Mononuclear cell (primary cell): ENCODE data around the gene TNNI3. TPM values are rescaled to one million over a fixed set of nuclear protein-coding genes. Genes with fewer than 3 reads are reported as not detected.
"Not testable (repeated sequence)": the region's sequence is repeated elsewhere in the genome, so short reads cannot be mapped to it uniquely, and the experiment has no call there.

Experiments
- H3K27me3 ChIP-seq: 2 replicates; pipeline ENCODE4 v1.6.0; 2011; ENCODE audit warnings: low read length, control low read depth; ENCODE audit not compliant: insufficient read depth
- H3K4me1 ChIP-seq: 2 replicates; pipeline ENCODE4 v1.5.1; 2011; ENCODE audit warnings: mild to moderate bottlenecking, low read length, control low read depth; ENCODE audit not compliant: insufficient read depth
- H3K4me3 ChIP-seq: 2 replicates; pipeline ENCODE4 v1.5.1; 2011; ENCODE audit warnings: mild to moderate bottlenecking, low read length, moderate library complexity
- H3K9me3 ChIP-seq: 2 replicates; pipeline ENCODE4 v1.5.1; 2011; ENCODE audit warnings: low read depth, mild to moderate bottlenecking, control low read depth, low read length
- total RNA-seq: library from RNA; depleted of rRNA; stranded (reverse); fragments of >200 nt; gene quantifications from one replicate; pipeline ENCODE4 v1.2.3, GENCODE V29; 2012

Gene TNNI3
- total RNA-seq, 1 donor, result not detected

DNA sequence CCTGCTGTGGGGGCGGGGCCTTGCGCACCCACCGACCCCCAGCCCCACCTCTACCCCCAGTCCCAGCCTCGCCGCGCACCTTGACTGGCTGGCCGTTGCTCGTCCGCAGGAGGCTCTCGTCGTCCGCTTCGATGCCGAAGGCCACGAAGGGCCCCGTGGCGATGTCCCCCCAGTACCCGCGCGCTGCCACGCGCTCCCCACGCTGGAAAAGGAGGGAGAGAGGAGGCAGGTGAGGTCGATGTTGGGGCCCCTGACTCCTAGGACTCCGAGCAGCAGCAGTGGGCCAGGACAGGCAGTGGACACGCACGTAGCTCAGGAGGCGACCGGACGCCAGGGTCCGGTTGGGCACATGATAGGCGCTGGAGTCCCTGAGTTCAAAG lies 3.4 kb upstream of the TNNI3 start:
- H3K4me3 ChIP-seq, result no peak overlapping the region
- no peaks in the 10 kb centered on the region for H3K9me3 ChIP-seq
- H3K27me3 ChIP-seq, result peaks cover 22% of the 10 kb centered on the region

DNA sequence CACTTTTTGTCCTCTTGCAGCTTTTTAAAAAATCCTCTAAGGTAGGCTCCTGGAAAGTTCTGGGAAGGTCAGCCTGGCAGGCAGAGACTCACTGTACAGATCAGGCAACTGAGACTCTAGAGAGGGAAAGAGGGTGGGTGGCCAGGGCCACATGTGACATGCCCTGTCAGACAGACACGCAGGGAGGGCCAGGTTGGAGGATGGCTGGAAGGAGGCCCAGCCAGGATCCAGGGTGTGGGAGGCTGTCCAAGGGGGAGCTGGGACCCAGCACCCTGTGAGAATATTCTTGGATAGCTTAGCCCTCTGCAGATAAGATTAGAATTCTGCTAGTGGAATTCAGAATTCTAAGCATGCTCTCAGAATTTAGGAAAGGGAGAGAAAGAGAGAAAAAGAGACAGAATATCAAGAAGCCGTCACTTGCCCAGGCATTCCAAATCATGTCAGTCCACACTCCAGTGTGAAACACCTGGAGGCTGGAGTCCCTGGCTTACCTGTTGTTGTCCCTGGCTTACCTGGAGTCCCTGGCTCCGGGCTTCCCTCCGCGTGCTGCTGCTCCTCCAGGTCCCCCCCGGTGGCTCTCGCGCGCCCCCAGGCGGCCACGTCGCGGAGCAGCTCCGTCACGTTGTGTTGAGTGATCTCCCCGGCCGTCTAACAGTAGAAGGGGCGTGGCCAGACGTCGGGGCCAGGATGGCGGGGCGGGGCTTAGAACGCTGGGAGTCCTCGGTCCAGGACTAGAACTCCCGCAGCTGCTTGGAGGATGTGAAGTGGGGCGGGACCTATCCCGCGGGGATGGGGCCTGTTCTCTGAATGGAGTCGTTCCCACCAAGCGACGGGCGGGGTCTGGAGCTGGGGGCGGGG lies 2.8 kb upstream of the TNNI3 start:
- H3K27me3 ChIP-seq, result peaks cover 18% of the 10 kb centered on the region
- no peaks in the 10 kb centered on the region for H3K9me3 ChIP-seq
- no peak overlapping the region for H3K4me3 ChIP-seq
- H3K4me1 ChIP-seq, result peaks cover 3% of the 10 kb centered on the region

More for the DNA sequence above, 3.4 kb upstream of the TNNI3 start:
- peaks cover 5% of the 10 kb centered on the region for H3K4me1 ChIP-seq

DNA sequence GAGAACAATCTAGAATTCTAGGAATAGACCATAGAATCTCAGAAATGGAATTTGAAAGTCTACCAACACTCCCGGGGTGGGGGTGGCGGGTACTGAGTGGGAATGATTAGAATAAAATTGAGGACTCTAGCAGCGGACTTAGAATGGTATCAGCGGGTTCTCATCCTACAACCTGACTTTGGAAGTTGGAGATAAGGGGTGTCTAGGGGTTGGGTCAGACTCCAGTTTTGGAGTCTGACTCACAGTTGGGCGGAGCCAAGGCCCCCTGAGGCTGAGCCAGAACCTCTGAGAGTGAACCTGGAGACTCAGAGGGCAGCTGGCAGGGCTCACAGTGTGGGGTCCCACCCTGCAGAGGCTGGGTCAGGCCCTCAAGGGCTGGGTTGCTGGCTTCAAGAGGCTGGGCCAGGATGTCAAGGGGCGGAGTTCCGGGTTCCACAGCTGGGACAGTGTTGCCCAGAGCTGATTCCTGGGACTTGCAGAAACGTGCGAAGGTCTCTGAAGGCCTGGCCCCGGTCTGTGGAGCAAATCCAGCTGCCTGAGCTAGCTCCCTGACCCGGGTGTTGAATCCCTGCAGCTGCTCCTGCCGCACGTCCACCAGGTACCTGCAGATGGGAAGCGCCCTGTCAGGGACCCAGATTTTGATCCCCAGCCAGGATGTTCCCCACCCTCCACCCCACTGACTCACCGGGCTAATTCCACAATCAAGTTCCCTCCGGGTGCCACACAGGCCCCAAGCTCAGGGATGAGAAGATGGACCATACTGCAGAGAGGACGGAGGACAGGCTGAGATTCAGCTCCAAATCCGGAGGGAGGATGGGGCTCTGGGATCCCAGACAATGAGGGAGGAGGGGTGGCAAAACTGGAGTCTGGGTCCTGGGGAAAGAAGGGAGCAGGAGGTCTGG lies 1.6 kb upstream of the TNNI3 start:
- Histone ChIP-seq H3K4me1 (peaks cover 3% of the 10 kb centered on the region), H3K27me3 (peaks cover 18% of the 10 kb centered on the region)

DNA sequence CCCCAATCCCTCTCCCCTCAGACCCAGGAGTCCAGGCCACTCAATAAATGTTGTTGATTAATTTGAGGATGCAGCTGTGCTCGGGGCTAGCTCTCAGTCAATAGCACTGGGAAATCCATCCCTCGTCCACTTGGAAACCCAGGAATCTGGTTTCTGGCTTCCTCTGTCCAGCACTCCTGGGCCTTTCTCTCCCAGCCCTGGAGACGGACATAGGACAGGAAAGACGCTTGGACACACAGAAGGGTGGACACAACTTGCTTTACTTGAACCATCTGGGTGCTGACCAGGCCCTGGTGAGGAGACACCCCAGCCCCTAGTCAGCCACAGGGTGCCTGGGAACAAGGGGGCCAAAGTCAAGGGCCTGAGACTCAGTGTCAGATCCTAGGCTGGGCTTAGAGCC lies 891 bp upstream of the TNNI3 start:
- H3K9me3 ChIP-seq, result no peaks in the 10 kb centered on the region
- no peak overlapping the region for H3K4me3 ChIP-seq
- H3K4me1 ChIP-seq, result peaks cover 3% of the 10 kb centered on the region
- H3K27me3 ChIP-seq, result peaks cover 18% of the 10 kb centered on the region

More for the DNA sequence above, 1.6 kb upstream of the TNNI3 start:
- Histone ChIP-seq H3K9me3 (no peaks in the 10 kb centered on the region), H3K4me3 (no peak overlapping the region)

DNA sequence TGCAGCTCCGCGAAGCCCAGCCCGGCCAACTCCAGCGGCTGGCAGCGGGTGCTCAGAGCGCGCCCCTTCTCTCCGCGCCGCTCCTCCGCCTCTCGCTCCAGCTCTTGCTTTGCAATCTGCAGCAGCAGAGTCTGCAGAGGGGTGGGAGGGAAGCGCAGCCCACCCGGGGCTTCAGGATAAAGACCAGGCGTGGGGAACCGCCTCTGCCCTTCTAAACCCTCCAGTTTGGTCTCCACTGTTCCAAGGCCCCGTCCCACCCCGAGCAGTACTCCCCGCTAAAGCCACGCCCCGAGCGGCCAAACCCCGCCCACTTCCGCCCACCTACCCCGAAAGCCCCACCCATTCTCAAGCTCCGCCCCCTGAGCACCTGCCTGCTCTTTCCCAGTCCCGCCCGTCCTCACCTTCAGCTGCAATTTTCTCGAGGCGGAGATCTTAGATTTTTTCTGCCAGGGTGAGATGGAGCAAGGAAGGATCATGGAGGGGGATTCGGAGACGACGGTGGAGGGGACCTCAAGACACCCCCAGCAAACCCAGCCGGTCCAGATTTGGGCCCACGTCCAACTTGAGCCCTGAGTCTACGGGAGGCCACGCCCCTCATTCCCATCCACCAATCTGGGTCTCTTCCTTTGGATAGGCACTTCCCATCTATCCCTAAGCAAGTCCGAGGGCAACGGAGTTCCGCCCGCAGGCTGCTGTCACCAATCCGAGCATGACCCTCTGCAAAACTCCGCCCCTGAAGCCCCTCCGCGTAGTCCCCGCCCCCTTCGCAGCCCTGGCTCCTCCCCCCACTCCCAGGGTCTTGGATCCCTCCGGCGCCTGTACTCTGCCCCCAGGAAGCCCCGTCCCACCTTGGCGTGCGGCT lies 1.1 kb downstream of the TNNI3 start:
- H3K4me3 ChIP-seq, result no peak overlapping the region
- H3K27me3 ChIP-seq, result peaks cover 7% of the 10 kb centered on the region
- peaks cover 3% of the 10 kb centered on the region for H3K4me1 ChIP-seq
- no peaks in the 10 kb centered on the region for H3K9me3 ChIP-seq

DNA sequence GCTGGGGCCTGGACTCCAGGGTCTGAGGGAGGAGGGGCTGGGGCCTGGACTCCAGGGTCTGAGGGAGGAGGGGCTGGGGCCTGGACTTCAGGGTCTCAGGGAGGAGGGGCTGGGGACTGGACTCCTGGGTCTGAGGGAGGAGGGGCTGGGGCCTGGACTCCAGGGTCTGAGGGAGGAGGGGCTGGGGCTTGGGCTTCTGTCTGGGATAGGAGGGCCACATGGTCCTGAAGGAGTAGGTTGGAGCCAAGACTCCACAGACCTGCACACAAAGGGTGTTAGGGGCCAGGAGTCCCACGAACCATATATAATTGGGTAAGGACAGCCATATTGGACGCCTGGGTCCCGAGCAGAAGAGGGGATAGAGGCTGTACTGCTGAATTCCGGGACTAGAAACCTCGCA lies 1.7 kb downstream of the TNNI3 start:
- not testable (repeated sequence) for H3K4me1 ChIP-seq, H3K9me3 ChIP-seq, H3K27me3 ChIP-seq, H3K4me3 ChIP-seq

DNA sequence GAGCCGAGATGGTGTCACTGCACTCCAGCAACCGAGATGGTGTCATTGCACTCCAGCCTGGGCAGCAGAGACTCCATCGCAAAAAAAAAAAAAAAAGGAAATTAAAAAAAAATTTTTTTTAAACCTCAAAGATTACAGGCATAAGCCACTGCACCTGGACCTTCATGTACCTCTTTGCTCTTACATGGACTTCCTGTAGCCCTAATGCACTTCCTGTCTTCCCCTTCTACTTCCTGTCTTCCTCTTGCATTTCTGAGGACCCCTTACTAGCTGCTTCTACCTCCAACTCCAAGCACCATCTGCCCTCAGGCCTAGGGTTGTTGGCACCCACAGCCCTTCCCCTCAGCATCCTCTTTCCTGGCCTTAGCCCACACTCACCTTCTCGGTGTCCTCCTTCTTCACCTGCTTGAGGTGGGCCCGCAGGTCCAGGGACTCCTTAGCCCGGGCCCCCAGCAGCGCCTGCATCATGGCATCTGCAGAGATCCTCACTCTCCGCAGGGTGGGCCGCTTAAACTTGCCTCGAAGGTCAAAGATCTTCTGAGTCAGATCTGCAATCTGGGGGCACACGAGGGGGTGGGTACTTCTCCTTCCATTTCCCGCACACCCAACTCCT lies 3.8 kb downstream of the TNNI3 start:
- Histone ChIP-seq H3K9me3 (no peaks in the 10 kb centered on the region), H3K4me3 (no peak overlapping the region), H3K4me1 (peaks cover 3% of the 10 kb centered on the region), H3K27me3 (peaks cover 7% of the 10 kb centered on the region)

DNA sequence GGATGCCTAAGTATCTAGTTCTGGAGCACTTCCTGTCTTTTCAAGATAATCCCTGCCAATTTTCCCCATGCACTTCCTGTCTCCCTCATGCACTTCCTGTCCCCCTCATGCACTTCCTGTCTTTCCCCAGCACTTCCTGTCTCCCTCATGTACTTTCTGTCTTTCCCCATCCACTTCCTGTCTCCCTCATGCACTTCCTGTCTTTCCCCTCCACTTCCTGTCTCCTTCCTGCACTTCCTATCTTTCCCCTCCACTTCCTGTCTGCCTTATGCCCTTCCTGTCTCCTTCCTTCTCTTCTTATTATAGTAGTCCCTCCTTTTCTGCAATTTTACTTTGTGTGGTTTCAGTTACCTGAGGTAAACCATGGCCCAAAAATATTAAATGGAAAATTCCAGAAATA lies 5.5 kb downstream of the TNNI3 start:
- H3K27me3 ChIP-seq, result peaks cover 7% of the 10 kb centered on the region
- H3K4me1 ChIP-seq, result peaks cover 3% of the 10 kb centered on the region
- no peaks in the 10 kb centered on the region for H3K9me3 ChIP-seq

DNA sequence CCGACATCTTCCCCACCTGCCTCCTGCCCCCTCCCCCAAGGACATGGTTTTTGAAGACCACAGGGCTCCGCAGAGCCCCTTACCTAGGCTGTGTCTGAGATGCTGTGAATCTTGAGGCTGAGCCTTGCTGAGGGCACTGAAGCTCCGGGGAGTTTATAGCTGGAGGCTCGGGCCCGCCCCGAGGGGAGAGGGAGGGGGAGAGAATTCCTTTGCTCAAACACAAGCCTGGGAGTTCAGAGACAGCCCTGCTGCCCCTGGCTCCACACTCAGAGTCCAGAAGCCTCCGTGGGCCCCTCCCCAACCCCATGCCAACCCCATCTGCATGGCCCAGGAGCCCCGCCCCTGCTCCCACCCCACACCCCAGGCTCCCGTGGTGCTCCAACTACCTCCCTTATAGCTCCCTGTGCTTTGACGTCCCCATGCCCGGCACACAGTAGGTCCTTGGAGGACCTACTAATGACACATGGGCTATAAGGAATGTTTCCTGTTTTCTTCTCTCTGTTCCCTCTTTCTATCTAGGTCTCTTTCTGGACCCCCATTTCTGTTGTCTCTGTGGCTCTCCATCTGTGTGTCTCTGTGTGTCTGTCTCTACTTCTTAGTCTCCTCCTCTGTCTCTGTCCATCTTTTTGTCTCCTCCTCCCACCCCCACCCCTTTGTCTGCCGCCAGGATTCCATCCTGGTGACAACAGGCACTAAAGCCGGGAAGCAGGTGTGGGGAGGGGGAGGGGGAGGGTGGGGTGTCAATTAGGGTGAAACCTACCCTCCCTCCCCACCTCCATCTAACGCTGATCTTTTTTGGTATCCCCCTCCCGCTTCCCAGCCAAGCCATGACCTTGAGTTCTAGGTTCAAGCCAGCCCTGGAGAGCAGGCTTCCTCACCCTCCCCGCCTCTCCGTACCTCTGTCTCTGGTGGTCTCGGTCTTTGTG lies 8.2 kb downstream of the TNNI3 start, which contains the start of gene TNNT1:
Gene TNNT1, minus strand, starts transcription at position 129 of the 926 bp plus-strand sequence. CDS start 2,049 bp downstream, outside the sequence.
- H3K4me3 ChIP-seq, result no peak within 1 kb of the TSS
- H3K4me1 ChIP-seq, result peaks cover 11% of the 10 kb centered on the region
- H3K27me3 ChIP-seq, result peaks cover 4% of the 10 kb centered on the region
- H3K9me3 ChIP-seq, result no peaks in the 10 kb centered on the region

More for the DNA sequence above, 5.5 kb downstream of the TNNI3 start:
- H3K4me3 ChIP-seq, result no peak overlapping the region

DNA sequence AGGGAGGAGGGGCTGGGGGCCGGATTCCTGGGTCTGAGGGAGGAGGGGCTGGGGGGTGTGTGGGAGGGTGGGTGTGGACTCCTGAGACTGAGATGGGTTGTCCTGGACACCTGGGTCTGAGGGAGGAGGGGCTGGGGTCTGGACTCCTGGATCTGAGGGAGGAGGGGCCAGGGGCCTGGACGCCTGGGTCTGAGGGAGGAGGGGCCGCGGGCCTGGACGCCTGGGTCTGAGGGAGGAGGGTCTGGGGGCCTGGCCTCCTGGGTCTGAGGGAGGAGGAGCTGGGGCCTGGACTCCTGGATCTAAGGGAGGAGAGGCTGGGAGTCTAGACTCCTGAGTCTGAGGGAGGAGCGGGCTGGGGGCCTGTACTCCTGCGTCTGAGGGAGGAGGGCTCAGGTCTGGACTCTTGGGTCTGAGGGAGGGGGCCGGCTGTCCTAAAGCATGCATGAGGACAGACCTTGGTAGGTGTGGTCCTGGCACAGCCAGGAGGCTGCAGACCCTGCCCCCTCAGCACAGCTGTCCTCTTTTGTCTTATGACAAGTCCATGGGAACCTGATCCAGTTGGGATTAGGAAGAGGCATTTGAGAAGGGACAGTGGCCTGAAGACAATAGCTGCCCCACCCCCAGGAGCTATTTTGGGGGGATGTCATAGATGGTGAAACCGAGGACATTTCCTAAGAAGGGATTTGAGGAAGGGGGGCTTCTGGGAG lies 9.8 kb downstream of the TNNI3 start:
- Histone ChIP-seq H3K4me1 (peaks cover 11% of the 10 kb centered on the region), H3K9me3 (no peaks in the 10 kb centered on the region), H3K4me3 (no peak overlapping the region), H3K27me3 (peaks cover 9% of the 10 kb centered on the region)

DNA sequence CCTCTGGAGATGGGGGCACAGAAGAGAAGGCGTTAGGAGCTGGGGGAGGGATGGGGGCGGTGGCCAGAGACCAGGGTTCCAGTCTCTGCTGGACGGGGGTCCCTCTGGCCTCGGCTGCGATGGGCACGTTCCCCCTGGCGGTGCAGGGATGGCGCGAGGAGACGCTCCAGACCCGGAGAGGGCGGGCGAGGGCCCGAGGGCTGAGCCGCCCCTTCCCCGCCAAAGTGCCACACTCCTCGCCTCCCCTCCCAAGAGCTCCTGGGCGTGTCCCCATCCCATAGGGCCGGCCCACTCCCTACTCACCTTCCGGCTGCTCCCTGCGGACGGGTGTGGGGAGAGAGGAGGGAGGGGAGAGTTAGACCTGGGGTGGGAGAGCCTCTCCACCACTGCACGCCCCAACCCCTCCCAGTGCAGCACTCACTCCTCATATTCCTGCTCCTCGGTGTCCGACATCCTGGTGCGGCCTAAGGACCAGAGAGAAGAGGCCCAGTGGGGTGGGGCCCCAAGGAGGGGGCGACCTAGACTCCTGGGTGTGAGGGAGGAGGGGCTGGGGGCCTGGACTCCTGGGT lies 10.7 kb downstream of the TNNI3 start:
- no peak overlapping the region for H3K4me3 ChIP-seq
- no peaks in the 10 kb centered on the region for H3K9me3 ChIP-seq
- peaks cover 11% of the 10 kb centered on the region for H3K4me1 ChIP-seq
- peaks cover 11% of the 10 kb centered on the region for H3K27me3 ChIP-seq

DNA sequence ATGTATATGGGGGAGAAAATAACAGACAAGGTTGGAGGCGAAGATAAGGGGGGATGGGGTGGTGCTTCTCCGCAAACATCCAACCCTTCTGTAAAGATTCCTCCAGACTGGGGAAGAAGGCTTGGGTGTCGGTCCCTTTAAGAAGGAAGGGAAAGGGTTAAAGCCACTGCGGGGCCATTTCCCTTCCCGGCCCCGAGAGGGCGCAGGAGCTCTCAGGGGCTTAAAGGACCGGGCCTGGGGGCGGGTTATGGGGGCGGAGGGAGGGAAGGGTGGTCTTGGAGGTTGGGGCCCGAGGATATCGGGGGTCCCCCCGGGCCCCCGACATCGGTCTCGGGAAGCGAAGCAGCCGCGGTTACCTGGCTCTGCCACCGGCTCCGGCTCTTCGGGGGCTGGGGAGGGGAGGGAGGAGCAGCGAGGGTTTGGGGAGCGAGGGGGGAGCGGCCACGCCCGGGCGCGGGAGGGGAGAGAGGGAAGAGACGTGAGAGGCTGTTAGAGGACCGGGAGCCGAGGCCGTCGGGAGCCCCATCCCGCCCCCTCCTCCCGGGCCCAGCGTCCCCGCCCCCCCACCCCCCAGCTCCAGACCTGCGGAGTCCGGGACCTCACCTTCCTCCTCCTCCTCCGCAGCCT lies 11.3 kb downstream of the TNNI3 start:
- H3K4me3 ChIP-seq, result no peak overlapping the region
- peaks cover 13% of the 10 kb centered on the region for H3K27me3 ChIP-seq
- H3K9me3 ChIP-seq, result no peaks in the 10 kb centered on the region
- peaks cover 11% of the 10 kb centered on the region for H3K4me1 ChIP-seq
